Colonic mucosa (tissue), 4 donors: ENCODE measurements around the gene SMIM35. TPM values are rescaled to one million over a fixed set of nuclear protein-coding genes. Genes with fewer than 3 reads are reported as not detected.

Experiments used
- DNase-seq: peaks from one replicate; pipeline ENCODE4 v3.0.0-alpha.2; 2020
- H3K27ac ChIP-seq: fragments of 200-600 bp; one replicate; pipeline ENCODE4 v1.8.0; 2021
- H3K27me3 ChIP-seq: fragments of 200-600 bp; one replicate; pipeline ENCODE4 v1.8.0; 2021
- H3K36me3 ChIP-seq: fragments of 200-600 bp; one replicate; pipeline ENCODE4 v1.8.0; 2021
- H3K4me1 ChIP-seq: fragments of 200-600 bp; one replicate; pipeline ENCODE4 v1.8.0; 2021; ENCODE audit warnings: mild to moderate bottlenecking
- H3K4me3 ChIP-seq: fragments of 200-600 bp; one replicate; pipeline ENCODE4 v1.8.0; 2021
- H3K9ac ChIP-seq, 2 donors: one replicate each; pipeline ENCODE4 v1.7.0; 2013; ENCODE audit warnings: control low read depth in 2 of 2, low read depth in 2 of 2, low read length in 2 of 2
- H3K9me3 ChIP-seq: fragments of 200-600 bp; one replicate; pipeline ENCODE4 v1.8.0; 2021
- intact Hi-C: fragments of 100-400 bp; cut with DNase I; formaldehyde crosslinking; loops from one replicate; pipeline ENCODE4 v1.14.1; 2022
- total RNA-seq, 2 donors: library from RNA; stranded (reverse); fragmentation: NEBNext Ultra II Directional in 1 of 2; extraction: Animal tissue kit (Norgen Biotek cat#: 25700) in 1 of 2; gene quantifications; one replicate each; pipeline ENCODE4 v1.2.1, GENCODE V29; 2021
- TF ChIP-seq, protein P1 (sequence below): fragments of 200-600 bp; IDR thresholded peaks from one replicate; pipeline ENCODE4 v1.8.0; 2022; ENCODE audit warnings: antibody characterized with exemption, mild to moderate bottlenecking
- donor health status: healthy.
- donor health status: DM: no; HTN: no; CAD: no.
- donor health status: DM: no; HTN: no; CAD: no.

Gene SMIM35
- total RNA-seq, 2 donors from 2014 or later: not detected

DNA sequence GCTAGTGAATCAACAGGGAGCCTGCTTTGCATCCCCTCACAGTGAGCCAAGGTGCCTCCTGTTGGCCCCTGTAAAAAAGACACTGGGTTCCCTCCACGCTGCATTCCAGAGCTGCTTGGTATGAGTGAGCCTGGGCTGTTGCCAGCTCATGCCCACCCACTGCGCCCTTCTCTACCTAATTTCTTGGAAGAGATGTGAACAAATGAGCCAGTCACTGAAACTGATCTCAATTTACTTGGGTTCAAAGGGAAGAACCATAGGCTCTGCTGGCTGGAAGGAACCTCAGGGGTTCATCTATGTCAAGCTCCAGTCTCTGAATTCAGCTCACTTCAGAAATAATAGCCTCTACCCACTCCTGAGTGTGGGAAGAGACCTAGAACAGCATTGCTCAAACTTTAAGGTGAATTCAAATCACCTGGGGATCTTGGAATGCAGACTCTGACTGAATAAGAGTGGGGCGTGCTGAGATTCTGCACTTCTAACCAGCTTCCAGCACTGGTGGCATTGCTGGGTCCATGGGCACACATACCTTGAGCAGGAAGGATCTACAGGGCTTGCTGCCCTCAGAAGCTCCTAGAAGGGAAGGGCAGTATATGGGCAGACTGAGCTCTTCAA, 15.2 kb downstream of the SMIM35 start:
- Histone ChIP-seq H3K27ac (no peak overlapping the region), H3K4me1 (peaks cover 6% of the 10 kb centered on the region), H3K27me3 (no peaks in the 10 kb centered on the region), H3K4me3 (no peak overlapping the region), H3K9ac (no peak overlapping the region), H3K9me3 (no peaks in the 10 kb centered on the region), H3K36me3 (no peaks in the 10 kb centered on the region)
- TF ChIP-seq, protein P1, sequence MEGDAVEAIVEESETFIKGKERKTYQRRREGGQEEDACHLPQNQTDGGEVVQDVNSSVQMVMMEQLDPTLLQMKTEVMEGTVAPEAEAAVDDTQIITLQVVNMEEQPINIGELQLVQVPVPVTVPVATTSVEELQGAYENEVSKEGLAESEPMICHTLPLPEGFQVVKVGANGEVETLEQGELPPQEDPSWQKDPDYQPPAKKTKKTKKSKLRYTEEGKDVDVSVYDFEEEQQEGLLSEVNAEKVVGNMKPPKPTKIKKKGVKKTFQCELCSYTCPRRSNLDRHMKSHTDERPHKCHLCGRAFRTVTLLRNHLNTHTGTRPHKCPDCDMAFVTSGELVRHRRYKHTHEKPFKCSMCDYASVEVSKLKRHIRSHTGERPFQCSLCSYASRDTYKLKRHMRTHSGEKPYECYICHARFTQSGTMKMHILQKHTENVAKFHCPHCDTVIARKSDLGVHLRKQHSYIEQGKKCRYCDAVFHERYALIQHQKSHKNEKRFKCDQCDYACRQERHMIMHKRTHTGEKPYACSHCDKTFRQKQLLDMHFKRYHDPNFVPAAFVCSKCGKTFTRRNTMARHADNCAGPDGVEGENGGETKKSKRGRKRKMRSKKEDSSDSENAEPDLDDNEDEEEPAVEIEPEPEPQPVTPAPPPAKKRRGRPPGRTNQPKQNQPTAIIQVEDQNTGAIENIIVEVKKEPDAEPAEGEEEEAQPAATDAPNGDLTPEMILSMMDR: no peak
- intact Hi-C loops: no loop called here
- no peak for DNase-seq

DNA sequence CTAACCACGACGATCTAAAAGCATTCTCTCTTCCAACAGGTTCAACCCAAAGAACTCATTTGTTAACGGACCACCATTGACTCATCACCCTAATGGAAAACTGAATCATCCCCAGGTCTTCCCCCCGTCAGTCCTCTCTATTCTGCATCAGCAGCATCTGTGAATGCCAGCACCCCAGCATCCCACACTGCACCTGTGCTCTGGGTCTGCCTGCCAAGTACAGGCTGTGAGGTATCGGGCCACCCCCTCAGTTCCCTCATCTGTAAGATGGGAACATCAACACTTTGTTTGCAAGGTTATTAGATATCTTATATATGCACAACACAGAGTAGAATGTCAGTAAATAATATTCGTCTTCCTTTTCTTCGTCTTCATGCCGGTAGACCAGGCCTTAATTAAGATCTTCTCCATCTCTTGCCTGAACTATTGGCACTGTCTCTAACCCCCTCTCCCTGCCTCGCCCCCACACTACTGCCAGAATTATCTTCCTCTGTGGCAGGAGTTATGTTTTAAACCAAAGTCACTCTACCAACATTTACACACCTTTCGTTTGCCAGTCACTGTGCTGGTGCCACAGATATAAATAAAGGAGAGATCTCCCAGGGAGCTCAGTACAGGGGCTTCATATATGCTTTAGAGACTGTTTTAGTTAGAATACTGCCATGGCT, 17.7 kb downstream of the SMIM35 start:
- no peaks in the 10 kb centered on the region for H3K4me1 ChIP-seq
- intact Hi-C loops: no loop called here
- no peaks in the 10 kb centered on the region for H3K27me3 ChIP-seq
- no peak for DNase-seq
- H3K9me3 ChIP-seq: no peaks in the 10 kb centered on the region
- H3K9ac ChIP-seq: no peak overlapping the region
- no peak overlapping the region for H3K27ac ChIP-seq
- H3K36me3 ChIP-seq: no peaks in the 10 kb centered on the region
- TF ChIP-seq, protein P1: no peak
- no peak overlapping the region for H3K4me3 ChIP-seq

DNA sequence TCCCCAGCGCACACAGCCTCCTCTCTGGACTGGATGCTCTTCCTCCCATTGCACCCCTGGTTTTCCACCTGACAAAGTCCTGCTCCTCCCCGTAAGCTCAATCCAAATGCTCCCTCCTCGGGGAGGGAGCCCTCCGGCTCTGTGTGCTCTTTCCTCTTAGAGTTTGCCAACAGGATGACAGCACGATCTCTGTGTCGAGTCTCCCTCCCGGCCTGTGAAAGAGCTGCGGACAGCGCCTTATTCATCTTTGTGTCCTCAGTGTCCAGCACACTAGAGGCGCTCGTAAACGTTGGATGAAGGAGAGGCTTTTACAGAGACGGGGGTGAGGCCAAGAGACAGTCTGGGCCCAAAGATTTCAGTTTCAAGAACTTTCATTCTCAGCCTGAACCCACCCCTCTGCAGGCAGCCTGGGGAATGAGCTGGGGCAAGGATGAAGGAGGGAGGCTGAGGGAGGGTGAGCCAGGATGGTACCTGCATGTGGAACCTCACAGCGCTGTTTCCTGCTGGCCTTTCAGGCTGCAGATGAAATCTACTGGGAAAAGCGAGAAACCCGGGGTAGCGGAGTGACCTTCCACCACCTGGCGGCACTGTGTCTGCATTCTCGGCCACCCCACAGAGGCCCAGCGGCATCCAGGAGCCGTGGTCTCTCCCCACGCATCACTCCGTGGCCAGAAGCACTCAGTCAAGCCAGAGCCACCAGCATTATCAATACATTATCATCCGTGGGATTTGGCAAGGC, 18.4 kb downstream of the SMIM35 start:
- TF ChIP-seq, protein P1: no peak
- intact Hi-C loops: no loop called here
- DNase-seq: no peak
- Histone ChIP-seq H3K27ac (no peak overlapping the region), H3K4me3 (no peak overlapping the region), H3K27me3 (no peaks in the 10 kb centered on the region), H3K36me3 (no peaks in the 10 kb centered on the region), H3K9ac (no peak overlapping the region), H3K9me3 (no peaks in the 10 kb centered on the region), H3K4me1 (no peaks in the 10 kb centered on the region)

DNA sequence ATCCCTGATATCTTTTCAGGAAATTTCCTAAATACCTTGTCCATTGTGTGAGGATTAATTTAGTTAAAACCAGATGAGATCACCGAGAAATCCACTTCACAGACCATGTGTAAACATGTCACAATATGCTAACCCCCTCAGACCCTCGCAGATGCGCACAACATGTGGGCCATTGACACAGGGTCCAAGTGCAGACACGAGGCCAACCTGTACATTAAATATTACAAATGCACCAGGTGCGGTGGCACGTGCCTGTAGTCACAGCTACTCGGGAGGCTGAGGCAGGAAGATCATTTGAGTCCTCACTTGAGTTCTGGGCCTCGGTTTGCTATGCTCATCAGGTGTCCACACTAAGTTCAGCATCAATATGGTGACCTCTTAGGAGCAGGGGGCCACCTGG, 19.8 kb downstream of the SMIM35 start:
- no peak overlapping the region for H3K27ac ChIP-seq
- intact Hi-C loops: no loop called here
- no peaks in the 10 kb centered on the region for H3K4me1 ChIP-seq
- H3K4me3 ChIP-seq: no peak overlapping the region
- H3K36me3 ChIP-seq: no peaks in the 10 kb centered on the region
- TF ChIP-seq, protein P1: no peak
- DNase-seq: no peak
- no peaks in the 10 kb centered on the region for H3K27me3 ChIP-seq
- no peaks in the 10 kb centered on the region for H3K9me3 ChIP-seq
- no peak overlapping the region for H3K9ac ChIP-seq

DNA sequence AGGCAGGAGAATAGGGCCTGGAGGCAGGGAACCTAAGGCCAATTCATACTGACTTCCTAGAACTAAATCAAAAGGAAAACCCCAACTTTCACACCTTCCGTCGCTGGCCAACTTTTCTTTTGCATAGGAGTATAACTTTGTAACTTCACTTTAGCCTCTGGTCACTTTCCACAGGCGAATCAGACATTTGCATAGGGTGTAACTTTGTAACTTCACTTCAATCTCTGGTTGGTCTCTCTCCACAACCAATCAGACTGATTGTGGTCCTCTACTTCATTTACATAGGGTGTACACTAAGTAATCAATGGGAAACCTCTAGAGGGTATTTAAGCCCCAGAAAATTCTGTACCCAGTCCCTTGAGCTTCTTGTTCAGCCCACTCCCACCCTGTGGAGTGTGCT, 21.4 kb downstream of the SMIM35 start:
- Histone ChIP-seq H3K4me1 (no peaks in the 10 kb centered on the region), H3K9me3 (no peaks in the 10 kb centered on the region), H3K27me3 (no peaks in the 10 kb centered on the region), H3K9ac (no peak overlapping the region), H3K36me3 (no peaks in the 10 kb centered on the region), H3K27ac (no peak overlapping the region), H3K4me3 (no peak overlapping the region)
- TF ChIP-seq, protein P1: no peak
- intact Hi-C loops: no loop called here
- DNase-seq: no peak
